Common myeloid progenitor, CD34-positive (primary cell): ENCODE data around the gene ZMYND19.

Experiments used
- CTCF ChIA-PET: fragments of 350-600 bp; sonication (Branson Sonifier 250); formaldehyde crosslinking; loops from one replicate; lab custom pipeline; 2021; ENCODE audit warnings: antibody characterized with exemption; lab: Charles Lee
- POLR2A ChIA-PET: fragments of 350-600 bp; sonication (Branson Sonifier 250); formaldehyde crosslinking; loops from one replicate; lab custom pipeline; 2021; ENCODE audit warnings: antibody characterized with exemption; lab: Charles Lee
- DNase-seq, 3 donors: peaks; one replicate each; pipeline versions ENCODE4 v3.0.0 to v3.0.0-alpha.2; 2013
- H3K27ac ChIP-seq, 2 experiments: 1 replicate in 1 of 2; 2 replicates in 1 of 2; pipeline ENCODE4 v1.7.0; 2013; ENCODE audit warnings: inconsistent platforms in 2 of 2, low read length in 2 of 2, mild to moderate bottlenecking in 2 of 2, low read depth in 1 of 2, moderate library complexity in 1 of 2; ENCODE audit not compliant: severe bottlenecking in 2 of 2, insufficient read depth in 1 of 2, poor library complexity in 1 of 2
- H3K27me3 ChIP-seq, 5 experiments: replicated peaks in 2 of 5; 1 replicate in 3 of 5; 2 replicates in 2 of 5; pipeline versions ENCODE4 v1.6.1 to v1.7.0; 2013; ENCODE audit warnings: low read length in 4 of 5, mild to moderate bottlenecking in 2 of 5, moderate library complexity in 2 of 5, inconsistent platforms in 1 of 5; ENCODE audit not compliant: insufficient read depth in 5 of 5, control insufficient read depth in 4 of 5
- H3K36me3 ChIP-seq, 4 experiments: 1 replicate in 2 of 4; 2 replicates in 2 of 4; pipeline versions ENCODE4 v1.6.1 to v1.7.0; 2013; ENCODE audit warnings: low read length in 3 of 4, control low read depth in 1 of 4, mild to moderate bottlenecking in 1 of 4; ENCODE audit not compliant: control insufficient read depth in 4 of 4, insufficient read depth in 4 of 4
- H3K4me1 ChIP-seq, 4 experiments: 1 replicate in 3 of 4; 2 replicates in 1 of 4; pipeline versions ENCODE4 v1.6.1 to v1.7.1; 2013; ENCODE audit warnings: low read length in 3 of 4, mild to moderate bottlenecking in 3 of 4, control low read depth in 1 of 4, inconsistent platforms in 1 of 4, moderate library complexity in 1 of 4; ENCODE audit not compliant: control insufficient read depth in 4 of 4, insufficient read depth in 4 of 4; ENCODE audit errors: control extremely low read depth in 1 of 4
- H3K4me3 ChIP-seq, 7 experiments: 1 replicate in 4 of 7; 2 replicates in 3 of 7; pipeline versions ENCODE4 v1.5.1 to v1.7.0; 2013; ENCODE audit warnings: mild to moderate bottlenecking in 7 of 7, low read length in 6 of 7, moderate library complexity in 6 of 7, inconsistent platforms in 2 of 7, low read depth in 2 of 7, control low read depth in 1 of 7; ENCODE audit not compliant: insufficient read depth in 4 of 7, control insufficient read depth in 1 of 7; ENCODE audit errors: extremely low read depth in 1 of 7
- H3K9me3 ChIP-seq, 5 experiments: 1 replicate in 4 of 5; 2 replicates in 1 of 5; pipeline versions ENCODE4 v1.6.1 to v1.7.1; 2013; ENCODE audit warnings: low read length in 4 of 5, mild to moderate bottlenecking in 2 of 5, inconsistent platforms in 1 of 5, low read depth in 1 of 5, moderate library complexity in 1 of 5; ENCODE audit not compliant: control insufficient read depth in 4 of 5, insufficient read depth in 2 of 5; ENCODE audit errors: control extremely low read depth in 1 of 5
- WGBS: methylation state at CpG from one replicate; pipeline ENCODE4 v1.1.5; 2013; ENCODE audit not compliant: insufficient coverage; 5-methylcytosine and 5-hydroxymethylcytosine counted together

Gene ZMYND19

DNA sequence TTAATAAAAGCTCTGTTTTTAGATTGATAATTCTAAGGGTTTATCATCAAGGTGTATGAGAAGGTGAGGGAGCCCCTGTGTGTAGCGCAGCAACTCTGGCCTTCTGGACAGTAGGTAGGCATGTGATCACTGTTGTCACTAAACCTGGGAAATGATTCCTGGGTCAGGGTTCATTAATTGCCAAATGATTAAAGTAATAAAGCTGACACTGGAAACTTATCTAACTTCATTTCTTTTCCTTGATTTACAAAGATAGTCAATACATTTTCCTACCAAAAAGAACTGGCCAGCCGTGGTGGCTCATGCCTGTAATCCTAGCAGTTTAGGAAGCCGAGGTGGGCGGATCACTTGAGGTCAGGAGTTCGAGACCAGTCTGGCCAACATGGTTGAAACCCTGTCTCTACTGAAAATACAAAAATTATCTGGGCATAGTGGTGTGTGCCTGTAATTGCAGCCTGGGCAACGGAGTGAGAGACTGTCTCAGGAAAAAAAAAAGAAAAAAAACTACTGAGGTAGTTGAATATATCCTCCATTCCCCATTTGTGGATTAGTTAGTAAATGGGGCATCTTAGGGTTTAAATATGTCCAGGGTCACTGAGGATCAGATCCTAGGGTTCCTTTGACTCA, 30.9 kb upstream of the ZMYND19 start:
- CTCF ChIA-PET, result interaction anchor here (0.6 to 1.4 kb wide), 4 partner anchors 39 to 67 kb away, joined by 3 to 5 read pairs (median 3); no protein-coding TSS in a partner anchor
- H3K27ac ChIP-seq, result peak overlapping the region in 1 of 2 experiments; percentile 2
- peaks cover 2 to 14% (median 3%) of the 10 kb centered on the region in 4 experiments for H3K36me3 ChIP-seq
- peaks cover 9 to 52% (median 47%) of the 10 kb centered on the region in 4 experiments for H3K4me1 ChIP-seq
- 94% methylated on average over 5 of the region's 6 CpGs for WGBS
- no peaks in the 10 kb centered on the region for H3K9me3 ChIP-seq
- H3K27me3 ChIP-seq, result no peaks in the 10 kb centered on the region
- DNase-seq, result peak in 2 of 3 donors; percentile 52 to 56
- POLR2A ChIA-PET, result no interaction called here
- H3K4me3 ChIP-seq, result peak overlapping the region in 1 of 7 experiments; percentile 96

DNA sequence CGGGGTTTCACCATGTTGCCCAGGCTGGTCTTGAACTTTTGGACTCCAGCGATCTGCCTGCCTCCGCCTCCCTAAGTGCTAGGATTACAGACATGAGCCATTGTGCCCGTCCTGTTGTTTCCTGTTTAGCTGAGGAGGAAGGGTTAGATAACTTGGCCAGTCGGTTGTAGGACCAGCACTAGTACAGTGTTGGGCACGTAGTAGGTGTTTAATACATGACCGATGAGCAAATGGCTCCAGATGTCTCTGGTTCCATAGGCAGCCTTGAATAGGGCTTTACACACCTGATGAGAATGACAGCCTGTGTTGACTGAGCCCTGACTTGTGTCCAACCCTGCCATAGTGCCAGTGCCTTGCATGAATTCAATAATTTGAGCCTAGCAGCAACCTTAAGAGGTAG, 30.3 kb upstream of the ZMYND19 start:
- no peaks in the 10 kb centered on the region for H3K27me3 ChIP-seq
- DNase-seq, result no peak
- peaks cover 9 to 49% (median 42%) of the 10 kb centered on the region in 4 experiments for H3K4me1 ChIP-seq
- ChIA-PET POLR2A (no interaction called here), CTCF (interaction anchor here (0.6 to 1.4 kb wide), 4 partner anchors 38 to 67 kb away, joined by 3 to 5 read pairs (median 3); no protein-coding TSS in a partner anchor)
- 69% methylated on average over 4 of the region's 7 CpGs for WGBS
- H3K27ac ChIP-seq, result no peak overlapping the region
- no peaks in the 10 kb centered on the region for H3K9me3 ChIP-seq
- H3K36me3 ChIP-seq, result peaks cover 2 to 18% (median 5%) of the 10 kb centered on the region in 4 experiments
- peak overlapping the region in 4 of 7 experiments; percentile 29 to 96 (median 94) for H3K4me3 ChIP-seq

- H3K36me3 ChIP-seq, result peaks cover 2 to 23% (median 9%) of the 10 kb centered on the region in 4 experiments
- ChIA-PET POLR2A (interaction anchor here (0.9 to 1.0 kb wide), 2 partner anchors 16 to 28 kb away, joined by 3 to 5 read pairs; no protein-coding TSS in a partner anchor), CTCF (interaction anchor here (1.1 to 1.2 kb wide), 2 partner anchors 38 to 40 kb away, joined by 3 read pairs; no protein-coding TSS in a partner anchor)
- peak overlapping the region; percentile 74 to 89 for H3K27ac ChIP-seq
- no peaks in the 10 kb centered on the region for H3K27me3 ChIP-seq
- no peaks in the 10 kb centered on the region for H3K9me3 ChIP-seq
- H3K4me1 ChIP-seq, result peaks cover 6 to 43% (median 37%) of the 10 kb centered on the region in 4 experiments
- DNase-seq, result no peak
- WGBS, result 57% methylated on average over 1 of the region's 4 CpGs
- peak overlapping the region in 6 of 7 experiments; percentile 79 to 96 (median 96) for H3K4me3 ChIP-seq
Observed at GRCh38 chr9:137620048-137620405, 29.7 kb upstream of the ZMYND19 start.

- Histone ChIP-seq H3K4me1 (peaks cover 6 to 38% (median 32%) of the 10 kb centered on the region in 4 experiments), H3K36me3 (peaks cover 2 to 29% (median 14%) of the 10 kb centered on the region in 4 experiments), H3K9me3 (no peaks in the 10 kb centered on the region), H3K27me3 (no peaks in the 10 kb centered on the region), H3K27ac (peak overlapping the region; percentile 74 to 89), H3K4me3 (peak overlapping the region; percentile 76 to 96 (median 95))
- DNase-seq, result peak in 2 of 3 donors; percentile 50 to 51
- ChIA-PET CTCF (interaction anchor here (0.7 kb wide), 1 partner anchor 67 kb away, joined by 3 read pairs; no protein-coding TSS in a partner anchor), POLR2A (interaction anchor here (0.8 to 1.0 kb wide), 3 partner anchors 13 to 29 kb away, joined by 3 to 5 read pairs (median 3); no protein-coding TSS in a partner anchor)
- under 1% methylated on average over 57 of the region's 58 CpGs for WGBS
Observed at GRCh38 chr9:137619240-137620047, 29.1 kb upstream of the ZMYND19 start.

DNA sequence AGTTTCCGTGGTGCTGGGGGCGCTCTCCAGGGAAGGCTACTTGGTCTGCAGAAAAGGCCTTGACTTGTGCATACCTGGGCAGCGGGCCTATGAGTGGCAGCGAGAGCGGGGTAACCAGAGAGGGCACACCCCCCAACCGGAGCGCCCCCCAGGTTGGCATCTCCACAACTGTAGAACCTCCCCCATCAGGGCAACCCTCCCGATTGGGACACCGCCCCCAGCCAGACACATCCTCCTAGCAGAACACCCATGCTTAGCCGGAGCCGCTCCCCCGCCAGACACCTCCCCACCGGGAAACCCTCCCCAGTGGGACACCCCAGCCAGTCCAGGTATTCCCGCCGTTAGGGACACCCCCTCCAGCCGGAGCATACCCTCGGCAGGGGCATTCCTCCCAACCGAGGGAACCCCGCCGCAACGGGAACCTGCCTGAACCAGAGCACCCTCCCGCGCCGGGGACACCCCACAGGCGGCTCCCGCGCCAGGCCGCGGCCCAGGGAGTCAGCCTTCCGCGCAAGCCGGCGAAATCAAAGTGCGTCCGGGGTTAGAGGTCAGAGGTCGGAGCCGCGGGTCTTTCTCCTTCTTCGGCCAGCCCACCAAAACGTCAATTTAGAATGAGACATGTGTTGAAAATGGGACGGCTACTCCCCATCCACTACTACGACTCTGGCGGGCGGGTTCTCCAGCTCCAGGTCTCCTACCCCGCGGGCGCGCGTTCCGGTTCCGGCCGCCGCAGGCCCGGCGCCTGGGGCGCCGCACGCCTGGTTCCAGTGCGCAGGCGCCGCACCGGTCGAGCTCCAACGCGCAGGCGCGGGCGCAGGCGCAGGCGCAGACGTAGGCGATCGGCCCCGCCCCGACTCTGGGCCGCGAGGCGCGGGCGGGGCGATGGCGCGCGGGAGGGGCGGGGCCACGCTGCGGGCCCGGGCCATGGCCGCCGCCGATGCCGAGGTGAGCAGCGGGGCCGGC, 28.1 kb upstream of the ZMYND19 start, which contains the start of gene EHMT1:
TSS of gene EHMT1 (plus strand) at position 901 of the 963 bp plus-strand sequence. CDS start at position 925, 24 bp downstream.
- Histone ChIP-seq H3K27me3 (no peaks in the 10 kb centered on the region), H3K36me3 (peaks cover 4 to 36% (median 23%) of the 10 kb centered on the region in 4 experiments), H3K4me3 (peak within 1 kb of the TSS; percentile 76 to 96 (median 95)), H3K9me3 (no peaks in the 10 kb centered on the region), H3K4me1 (peaks cover 6 to 38% (median 32%) of the 10 kb centered on the region in 4 experiments), H3K27ac (peak within 1 kb of the TSS; percentile 79 to 93)
- ChIA-PET CTCF (interaction anchor here (0.9 kb wide), 1 partner anchor 77 kb away, joined by 3 read pairs; no protein-coding TSS in a partner anchor), POLR2A (interaction anchor here (0.7 to 0.8 kb wide), 2 partner anchors 10 to 12 kb away, joined by 3 read pairs; no protein-coding TSS in a partner anchor)
- WGBS, result 1% methylated on average over 54 of the region's 94 CpGs
- DNase-seq, result peak; percentile 77 to 88 (median 87)

DNA sequence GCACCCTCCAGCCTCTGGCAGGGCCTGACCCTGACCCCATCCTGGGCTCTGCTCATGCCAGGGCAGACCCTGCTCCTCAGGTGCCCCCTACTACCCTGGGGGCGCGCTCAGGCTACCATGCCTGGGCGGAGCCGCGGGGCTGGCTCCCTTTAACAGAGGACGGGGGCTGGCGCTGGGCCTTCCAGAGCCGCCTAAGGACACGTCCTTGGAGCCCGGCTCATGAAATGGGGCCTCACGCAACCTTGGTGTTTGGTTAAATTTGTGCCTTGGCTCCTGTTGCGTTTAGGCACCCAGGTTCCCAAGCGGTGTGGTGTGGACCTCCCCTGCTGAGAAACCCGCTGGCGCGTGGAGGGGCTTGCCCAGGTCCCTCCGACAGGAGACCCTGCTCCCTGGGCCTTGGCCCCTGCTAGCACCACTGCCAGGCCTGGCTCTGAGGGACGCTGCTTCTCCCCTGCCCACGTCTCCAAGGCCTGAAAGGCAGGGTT, 25.1 kb upstream of the ZMYND19 start:
- Histone ChIP-seq H3K36me3 (peaks cover 4 to 43% (median 27%) of the 10 kb centered on the region in 4 experiments), H3K9me3 (no peaks in the 10 kb centered on the region), H3K4me3 (no peak overlapping the region), H3K27ac (no peak overlapping the region), H3K4me1 (peaks cover 6 to 39% (median 38%) of the 10 kb centered on the region in 4 experiments), H3K27me3 (no peaks in the 10 kb centered on the region)
- 98% methylated on average over 18 of the region's 19 CpGs for WGBS
- no peak for DNase-seq
- POLR2A ChIA-PET, result no interaction called here
- CTCF ChIA-PET, result no interaction called here
